Epithelial cell of prostate (primary cell): ENCODE results near the gene ACTRT2.

Source experiments
- DNase-seq: peaks from one replicate; pipeline ENCODE4 v3.0.0-alpha.2; 2011; ENCODE audit warnings: low read depth, low spot score
- H3K27ac ChIP-seq: fragments of 450-650 bp; 2 replicates; pipeline ENCODE4 v1.5.1; 2017; ENCODE audit warnings: mild to moderate bottlenecking

Gene ACTRT2

DNA sequence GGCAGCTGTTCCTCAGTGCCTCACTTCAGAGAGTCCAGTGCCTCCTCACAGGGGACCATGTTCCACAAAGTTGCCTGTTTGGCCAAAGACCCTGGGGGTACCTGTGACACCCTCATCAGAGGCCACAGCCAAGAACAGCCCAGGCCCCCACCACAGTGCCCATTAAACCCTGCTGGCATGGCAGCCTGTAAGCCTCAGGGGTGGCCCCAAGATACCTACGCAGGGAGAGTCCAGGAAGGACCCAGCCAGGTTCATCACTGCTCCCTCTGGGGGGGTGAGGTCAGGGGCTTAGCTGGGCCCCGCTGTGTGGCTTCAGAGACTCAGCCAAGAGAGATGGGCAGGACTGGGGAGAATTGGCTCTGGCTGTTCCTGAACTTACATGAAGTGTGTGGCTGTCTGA, 28.6 kb downstream of the ACTRT2 start:
- no peak for DNase-seq
- no peak overlapping the region for H3K27ac ChIP-seq

DNA sequence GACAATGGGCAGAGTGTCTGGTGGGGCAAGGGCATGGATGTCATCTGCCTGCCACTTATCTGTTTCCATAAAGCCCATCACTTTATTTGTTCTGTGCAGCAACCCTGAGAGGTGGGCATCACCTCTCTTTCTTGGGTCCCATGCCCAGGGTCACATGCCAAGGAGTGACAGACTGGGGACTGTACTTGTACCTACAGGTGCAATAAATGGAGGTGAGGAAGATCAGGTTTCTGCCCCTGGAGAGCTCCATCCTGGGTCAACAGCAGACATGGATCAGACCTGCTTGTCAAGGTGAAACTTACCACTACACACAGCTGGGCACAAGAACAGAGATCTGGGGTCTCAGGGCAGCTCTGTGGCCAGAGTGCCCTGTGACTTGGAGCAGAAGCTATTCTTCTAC, 29.3 kb downstream of the ACTRT2 start:
- no peak overlapping the region for H3K27ac ChIP-seq
- DNase-seq: no peak

DNA sequence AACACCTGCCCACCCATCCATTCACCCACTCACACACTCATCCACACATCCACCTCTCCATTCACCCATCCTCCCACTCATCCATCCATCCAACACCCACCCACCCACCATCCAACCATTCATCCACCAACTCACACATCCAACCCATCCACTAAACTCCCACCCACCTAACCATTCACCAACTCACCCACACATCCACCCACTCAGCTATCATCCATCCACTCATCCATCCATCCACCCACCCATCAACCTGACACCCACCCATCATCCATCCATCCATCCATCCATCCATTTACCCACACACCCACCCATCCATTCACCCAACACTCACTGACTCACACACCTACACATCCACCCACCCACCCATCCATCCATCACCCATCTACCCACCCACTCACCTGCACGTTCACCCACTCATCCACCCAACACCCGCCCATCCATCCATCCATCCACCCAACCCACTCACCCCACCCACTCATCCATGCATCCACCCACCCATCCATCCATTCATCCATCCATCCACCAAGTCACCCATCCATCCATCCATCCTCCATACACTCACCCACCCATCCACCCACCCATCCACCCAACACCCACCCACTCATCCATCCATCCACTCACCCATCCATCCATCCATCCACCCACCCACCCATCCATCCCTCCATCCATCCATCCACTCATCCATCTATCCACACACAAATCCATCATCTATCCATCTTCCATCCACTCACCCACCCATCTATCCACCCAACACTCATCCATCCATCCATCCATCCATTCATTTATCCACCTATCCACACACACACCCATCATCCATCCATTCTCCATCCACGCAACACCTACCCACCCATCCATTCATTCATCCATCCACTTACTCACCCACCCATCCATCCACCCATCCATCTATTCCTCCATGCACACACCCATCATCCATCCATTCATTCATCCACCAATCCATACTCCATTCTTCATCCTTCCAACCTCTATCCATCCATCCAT, 30.3 kb downstream of the ACTRT2 start:
- no peak overlapping the region for H3K27ac ChIP-seq
- no peak for DNase-seq

DNA sequence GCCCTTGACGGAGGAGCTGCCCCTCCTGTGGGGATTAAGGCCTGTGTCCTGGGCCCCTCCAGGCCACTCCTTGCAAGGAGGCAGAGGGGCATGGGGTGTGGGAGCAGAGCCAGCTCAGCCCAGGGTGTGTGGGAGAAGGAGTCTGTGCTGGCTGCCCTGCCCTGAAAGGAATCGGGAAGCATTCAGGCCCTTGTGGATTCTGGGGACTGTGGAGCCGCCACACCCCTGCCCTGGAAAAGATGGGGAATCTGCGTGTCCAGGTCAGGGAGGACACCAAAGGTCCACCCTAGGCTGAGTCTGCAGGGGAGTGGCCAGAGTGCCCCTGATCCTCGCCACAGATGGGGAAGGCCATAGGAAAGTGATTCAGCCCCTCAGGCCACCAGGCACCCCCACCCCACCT, 31.2 kb downstream of the ACTRT2 start:
- DNase-seq: no peak
- H3K27ac ChIP-seq: no peak overlapping the region

DNA sequence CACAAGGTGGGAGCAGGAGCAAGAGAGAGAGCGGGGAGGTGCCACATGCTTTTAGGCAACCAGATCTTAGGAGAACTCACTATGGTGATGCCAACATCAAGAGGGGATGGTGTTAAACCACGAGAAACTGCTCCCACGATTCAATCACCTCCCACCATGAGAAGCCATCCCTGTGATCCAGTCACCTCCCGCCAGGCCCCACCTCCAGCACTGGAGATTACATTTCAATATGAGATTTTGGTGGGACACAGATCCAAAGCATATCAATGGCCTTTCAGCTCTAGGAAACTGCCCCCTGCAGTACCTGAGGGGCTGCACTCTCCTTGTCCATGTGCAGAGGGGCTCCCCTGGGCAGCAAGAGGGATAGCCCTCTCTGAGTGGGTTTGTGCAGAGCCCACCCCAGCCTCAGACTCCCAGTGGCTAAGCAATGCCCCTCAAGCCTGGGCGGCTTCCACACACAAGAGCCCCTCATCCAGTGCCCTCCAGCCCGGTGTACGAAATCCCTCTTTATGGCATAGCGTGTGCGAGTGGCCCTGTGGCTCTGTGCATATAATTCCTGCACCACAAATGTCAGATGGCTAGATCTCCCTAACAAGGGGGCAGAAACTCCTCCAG, 32.2 kb downstream of the ACTRT2 start:
- no peak overlapping the region for H3K27ac ChIP-seq
- no peak for DNase-seq

DNA sequence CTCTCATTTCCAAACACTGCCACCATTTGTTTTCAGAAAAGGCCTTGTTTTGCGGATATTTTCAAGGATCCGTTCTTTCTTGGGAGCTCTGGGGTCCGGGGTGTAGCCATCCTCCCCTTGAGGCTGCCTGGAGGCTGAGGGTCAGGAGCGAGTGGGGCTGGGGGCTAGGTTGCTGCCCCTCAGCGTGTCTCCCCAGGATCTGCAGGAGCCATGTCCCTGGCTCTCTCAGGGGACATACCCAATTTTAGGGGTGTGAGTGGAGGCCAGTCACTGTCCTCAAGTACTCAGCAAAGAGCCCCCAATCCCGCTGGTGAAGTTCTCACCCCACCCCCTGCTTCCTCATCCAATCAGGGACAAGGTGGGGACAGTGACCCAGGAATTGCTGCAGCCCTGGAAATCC, 32.7 kb downstream of the ACTRT2 start:
- no peak overlapping the region for H3K27ac ChIP-seq
- no peak for DNase-seq

DNA sequence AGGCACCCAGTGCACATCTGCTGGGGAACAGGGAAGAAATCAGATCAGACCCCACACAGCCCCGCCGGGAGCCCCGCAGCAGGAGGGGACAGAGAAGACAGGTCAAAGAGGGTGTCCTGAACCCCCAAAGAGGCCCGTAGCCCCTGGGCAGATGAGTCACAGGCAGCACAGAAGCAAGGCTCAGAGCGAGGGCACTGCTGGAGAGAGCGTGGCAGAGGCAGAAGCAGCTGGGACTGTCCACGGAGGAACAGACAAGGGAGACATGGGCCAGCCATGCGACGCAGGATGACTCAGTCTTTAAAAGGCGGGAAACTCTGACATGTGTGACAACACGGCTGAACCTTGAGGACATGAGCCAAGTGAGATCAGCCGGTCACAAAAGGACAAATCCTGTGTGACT, 33.2 kb downstream of the ACTRT2 start:
- no peak overlapping the region for H3K27ac ChIP-seq
- no peak for DNase-seq

DNA sequence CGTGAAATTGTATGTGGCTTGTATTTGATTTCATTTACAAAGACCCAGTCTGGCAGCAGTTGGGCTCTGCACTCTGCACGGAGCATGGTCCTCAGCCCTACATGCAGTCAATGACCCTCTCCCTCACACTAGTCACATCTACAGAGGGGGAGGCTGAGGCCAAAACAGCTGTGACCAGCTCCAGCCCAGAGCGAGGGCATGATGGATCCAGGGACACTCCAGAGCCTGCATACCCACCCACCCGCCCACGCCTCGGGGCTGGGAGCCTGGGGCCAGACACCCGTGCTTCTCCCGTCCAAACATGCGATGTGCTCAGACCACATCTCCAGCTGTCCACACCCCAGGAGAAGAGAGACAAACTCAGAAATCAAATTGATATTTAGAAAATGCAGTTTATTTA, 33.8 kb downstream of the ACTRT2 start:
- no peak for DNase-seq
- no peak overlapping the region for H3K27ac ChIP-seq

DNA sequence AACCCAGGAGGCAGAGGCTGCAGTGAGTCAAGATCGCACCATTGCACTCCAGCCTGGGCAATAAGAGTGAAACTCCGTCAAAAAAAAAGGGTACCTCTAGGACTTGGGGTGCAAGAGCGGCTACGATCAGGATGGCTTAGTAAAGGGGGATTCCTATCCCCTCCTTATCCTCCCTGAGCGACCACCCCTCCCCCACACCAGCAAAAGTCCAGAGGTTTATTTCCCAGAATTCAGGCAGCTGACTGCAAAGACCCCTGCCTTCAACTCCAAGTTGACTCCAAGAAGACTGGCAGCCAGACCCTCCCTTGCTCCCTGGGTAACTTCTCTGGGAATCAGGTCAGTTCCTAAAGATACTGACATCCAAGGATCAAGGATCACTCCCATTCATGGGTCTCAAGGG, 35.4 kb downstream of the ACTRT2 start:
- no peak for DNase-seq
- no peak overlapping the region for H3K27ac ChIP-seq

DNA sequence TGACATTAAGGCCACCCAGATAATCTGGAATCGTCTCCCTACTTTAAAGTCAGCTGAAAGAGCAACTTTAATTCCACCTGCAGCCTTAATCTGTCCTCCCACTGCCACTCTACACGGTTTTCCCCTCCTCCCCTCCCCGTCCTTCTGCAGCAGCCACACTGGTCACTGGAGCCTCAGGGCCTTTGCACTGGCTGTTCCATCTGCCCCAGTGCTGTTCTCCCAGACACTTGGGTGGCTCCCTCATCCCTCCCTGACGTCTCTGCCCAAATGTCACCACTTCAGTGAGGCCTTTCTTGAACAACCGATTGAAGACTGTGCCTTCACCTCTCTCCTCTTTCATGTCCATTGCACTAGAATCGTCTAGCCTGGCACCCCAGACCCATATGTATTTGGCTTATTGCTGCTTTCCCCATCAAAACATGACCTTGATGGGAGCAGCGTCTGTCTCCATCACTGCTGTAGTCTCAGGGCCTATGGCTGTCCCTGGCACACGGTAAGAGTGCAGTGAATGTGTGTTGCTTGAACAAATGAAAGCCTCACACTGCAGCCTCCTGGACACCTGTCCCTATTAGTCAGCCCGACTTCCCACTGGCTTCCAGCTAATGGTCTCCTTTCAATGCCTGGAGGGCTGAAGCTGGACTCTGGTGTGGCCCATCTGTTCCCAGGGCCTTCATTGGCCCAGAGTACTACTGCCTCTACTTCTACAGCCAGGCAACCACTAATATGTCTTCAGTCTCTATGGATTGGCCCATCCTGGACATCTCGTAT, 37.2 kb downstream of the ACTRT2 start:
- no peak overlapping the region for H3K27ac ChIP-seq
- no peak for DNase-seq

DNA sequence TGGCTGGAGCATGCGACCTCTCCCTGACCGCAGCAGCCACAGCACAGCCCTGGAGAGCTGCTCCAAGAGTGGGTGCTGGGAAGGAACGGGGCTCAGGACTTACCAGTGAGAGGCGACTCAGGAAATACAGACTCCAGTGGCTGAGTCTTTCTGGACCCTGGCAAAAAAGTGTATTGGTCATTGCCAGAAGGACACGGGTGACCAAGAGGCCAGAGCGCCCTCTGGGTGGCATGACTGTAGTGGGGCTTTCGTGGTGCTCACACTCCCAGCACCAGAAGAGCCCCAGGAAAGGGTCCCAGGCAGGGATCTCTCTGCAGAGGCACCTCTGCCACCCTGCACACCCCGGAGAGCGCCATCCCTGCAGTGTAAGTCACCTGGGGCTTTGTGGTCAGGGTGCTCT, 38.9 kb downstream of the ACTRT2 start:
- DNase-seq: no peak
- H3K27ac ChIP-seq: no peak overlapping the region

DNA sequence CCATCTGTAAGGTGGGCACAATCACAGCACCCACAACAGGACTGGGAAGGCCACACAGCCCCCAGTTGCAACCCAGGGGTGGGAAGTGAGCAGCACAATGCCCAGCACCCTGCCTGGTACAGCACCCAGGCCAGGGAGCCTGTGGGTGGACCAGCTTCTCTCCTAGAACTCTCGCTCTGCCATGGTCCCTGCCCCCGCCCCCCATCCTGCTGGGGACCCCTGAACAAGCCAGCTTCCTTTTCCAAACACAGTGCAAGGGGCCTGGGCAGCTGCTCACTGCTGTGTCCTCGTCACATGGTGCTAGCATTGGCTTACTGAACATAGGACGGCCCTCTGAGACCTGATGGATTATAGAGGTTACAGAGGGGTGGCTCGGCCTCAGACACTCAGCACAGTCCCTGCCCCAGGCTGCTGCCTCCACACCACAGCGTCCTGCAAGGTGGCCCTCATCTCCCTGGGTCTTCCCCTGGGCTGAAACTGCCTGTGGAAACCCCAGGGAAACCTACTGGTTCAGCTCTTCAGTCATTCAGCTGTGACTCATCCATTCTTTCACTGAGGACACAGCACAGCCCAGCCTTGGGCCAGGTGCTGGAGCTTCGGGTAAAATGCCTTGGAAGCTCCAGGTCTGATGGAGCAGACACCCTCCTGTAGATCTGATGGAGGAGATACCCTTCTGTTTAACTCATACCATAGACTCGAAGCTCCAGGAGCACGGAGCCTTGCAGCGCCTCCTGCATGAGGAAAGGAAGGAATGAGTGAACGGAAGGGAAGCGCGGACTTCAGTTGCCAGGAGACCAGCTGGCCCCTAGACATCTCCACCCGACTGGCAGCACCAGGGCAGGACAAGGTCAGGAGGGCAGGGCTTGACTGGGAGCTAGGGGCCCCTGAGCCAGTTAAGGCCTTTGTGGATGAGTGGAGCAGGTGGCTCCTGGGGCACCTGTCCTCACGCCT, 39.6 kb downstream of the ACTRT2 start:
- H3K27ac ChIP-seq: no peak overlapping the region
- DNase-seq: no peak

DNA sequence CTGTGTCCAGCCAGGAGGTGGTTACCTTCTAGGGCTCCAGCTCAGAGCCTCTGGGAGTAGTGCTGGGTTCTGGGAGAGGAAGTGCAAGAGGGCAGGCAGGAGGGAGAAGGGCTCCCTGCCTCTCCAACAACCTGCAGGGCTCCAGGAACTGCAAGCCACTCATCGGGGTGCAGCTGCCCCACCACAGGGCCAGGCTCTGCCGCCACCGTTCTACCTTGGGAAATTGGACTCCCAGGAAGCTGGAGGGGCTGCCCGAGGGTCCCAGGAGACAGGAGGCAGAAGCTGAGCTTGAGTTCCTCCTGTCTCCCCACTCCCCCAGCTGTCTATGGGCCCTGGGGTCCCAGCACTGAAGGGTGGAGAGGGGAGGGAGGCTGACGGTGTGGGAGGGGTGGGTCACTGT, 40.3 kb downstream of the ACTRT2 start:
- DNase-seq: no peak
- no peak overlapping the region for H3K27ac ChIP-seq

DNA sequence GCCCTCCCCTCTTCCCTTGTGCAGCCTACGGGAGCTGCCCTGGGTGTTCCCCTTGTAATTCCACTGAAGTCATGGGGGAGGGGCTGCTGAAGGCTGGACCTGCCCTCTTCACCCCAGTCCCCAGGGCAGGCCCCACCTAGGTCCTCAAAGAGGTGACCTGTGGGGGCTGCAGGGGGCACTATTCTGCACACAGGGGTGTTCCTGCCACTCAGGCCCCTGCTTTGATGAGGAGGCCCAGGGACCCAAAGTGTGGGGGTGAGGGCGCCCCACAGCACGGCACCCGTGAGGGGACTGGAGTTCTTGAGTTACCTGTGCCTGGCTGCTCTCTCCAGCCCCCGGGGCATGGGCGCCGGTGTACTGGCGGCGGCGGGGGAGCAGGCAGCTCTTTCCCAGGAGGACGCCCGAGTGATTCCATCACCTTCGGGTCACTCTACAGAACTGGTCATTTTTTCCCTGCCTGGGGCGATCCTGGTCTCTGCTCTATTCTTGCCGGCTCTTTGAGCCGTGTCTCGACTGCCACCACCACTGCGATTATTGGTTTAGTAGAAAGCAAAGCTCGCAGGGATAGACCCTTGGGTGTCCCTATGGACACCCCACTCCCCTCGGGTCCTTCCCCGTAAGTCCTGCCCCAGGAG, 40.8 kb downstream of the ACTRT2 start:
- no peak overlapping the region for H3K27ac ChIP-seq
- no peak for DNase-seq

DNA sequence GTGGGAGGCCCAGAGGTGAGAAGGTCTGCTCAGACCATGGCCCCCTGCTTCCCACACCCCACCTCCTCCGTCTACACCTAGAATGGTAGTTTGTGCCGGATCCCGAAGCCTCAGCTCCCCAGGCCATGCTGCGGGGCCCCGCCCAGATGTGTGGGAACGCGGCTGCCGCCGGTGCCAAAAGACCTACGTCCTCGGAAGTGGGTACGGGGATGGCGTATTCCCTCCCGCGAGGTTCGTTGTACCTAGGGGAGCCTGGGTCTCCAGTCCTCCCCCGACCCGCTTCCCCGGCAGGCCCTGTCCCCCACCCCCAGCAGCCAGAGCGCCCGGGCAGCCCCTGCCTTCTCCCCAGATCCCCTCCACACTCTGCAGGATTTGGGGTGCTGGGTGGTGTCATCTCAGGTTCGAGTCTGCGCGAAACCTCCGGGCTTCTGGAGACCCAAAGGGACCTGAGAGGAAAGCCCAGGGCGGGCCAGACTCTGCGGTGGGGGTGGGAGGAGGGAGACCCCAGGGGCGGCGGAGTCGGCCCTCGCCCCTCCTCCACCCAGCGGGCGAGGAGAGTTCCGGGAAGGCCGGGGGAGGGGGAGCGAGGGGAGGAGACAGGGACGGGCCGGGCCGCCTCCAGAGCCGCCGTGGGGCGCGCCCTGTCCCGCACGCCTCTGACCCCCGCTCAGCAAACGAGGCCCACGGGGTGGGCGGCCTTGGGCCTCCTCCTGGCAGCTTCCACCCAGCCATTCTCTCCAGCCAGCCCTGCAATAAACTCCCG, 41.5 kb downstream of the ACTRT2 start:
- no peak for DNase-seq

DNA sequence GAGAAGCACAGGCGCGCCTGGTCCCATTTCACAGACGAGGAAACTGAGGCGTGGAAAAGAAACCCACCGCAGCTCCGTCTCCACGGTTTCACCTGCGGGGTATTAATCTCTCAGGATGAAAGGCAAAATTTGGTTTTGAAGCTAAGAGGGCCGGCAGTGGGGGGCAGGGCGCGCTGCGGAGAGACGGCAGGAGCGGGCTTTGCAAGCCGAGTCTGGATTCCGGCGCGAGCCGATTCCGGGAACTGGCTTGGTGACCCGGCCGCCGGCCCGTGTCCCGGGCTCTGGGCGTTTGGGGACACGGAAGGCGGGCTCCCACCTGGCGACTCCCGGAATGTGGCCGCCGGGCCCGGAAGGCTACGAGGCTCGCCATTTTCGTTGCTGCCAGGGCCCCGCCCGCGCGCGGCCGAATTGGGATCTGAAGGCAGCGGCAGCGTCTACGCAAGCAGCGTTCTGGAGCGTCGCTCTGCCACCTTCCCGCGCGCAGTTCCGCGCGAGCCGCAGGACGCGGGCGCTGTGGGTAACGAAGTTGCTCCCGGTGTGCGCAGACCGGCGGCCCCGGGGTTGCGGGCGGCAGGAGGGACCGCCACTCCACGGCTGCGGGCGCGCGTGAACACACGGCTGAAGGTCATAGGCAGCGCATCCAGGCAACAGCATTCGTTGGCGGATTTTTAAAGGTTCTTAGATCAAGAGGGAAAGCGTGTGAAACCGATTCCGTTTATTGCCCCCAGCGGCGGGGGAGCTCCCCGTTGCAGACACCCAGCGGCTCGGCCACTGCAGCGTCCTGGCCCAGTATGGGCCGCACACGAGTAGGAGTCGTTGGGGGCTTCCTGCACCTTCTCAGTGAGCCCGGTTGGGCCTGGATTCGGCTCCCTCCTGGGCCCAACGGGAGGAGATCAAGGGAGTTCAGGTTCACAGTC, 42.4 kb downstream of the ACTRT2 start:
- H3K27ac ChIP-seq: no peak overlapping the region
- DNase-seq: no peak

More for the DNA sequence above, 41.5 kb downstream of the ACTRT2 start:
- no peak overlapping the region for H3K27ac ChIP-seq

DNA sequence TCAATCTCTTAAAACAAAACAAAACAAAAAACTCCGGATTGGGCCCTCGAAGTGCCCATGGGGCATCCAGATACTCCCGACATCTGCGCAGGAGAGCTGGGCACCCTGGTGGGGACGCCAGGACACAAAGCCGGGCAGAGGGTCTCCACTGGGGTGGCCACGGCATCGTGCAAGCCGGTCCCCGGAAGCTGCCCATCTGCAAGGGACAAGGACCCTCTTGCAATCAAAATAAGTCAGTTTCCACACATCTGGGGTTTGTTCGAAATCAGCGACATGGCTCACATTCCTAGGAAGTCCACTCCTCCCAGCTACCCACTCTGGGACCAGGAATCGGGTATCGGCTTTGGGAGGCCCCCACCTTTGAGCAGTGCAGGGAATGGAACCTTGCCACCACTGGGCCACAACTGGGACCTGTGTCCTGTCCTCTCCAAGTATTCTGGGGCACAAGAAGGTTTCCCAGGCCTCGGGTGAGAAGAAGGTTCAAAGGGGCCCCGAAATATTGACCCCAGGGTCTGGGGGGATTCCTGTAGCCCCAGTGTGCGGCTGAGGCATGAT, 43.1 kb downstream of the ACTRT2 start:
- DNase-seq: no peak

More for the DNA sequence above, 43.1 kb downstream of the ACTRT2 start:
- no peak overlapping the region for H3K27ac ChIP-seq
